Panc1 (cell line): ENCODE results near the gene VANGL2. TPM values are rescaled to one million over a fixed set of nuclear protein-coding genes. Genes with fewer than 3 reads are reported as not detected.

Experiments used
- ATAC-seq: fragments of 200-7000 bp; cut with Tn5 transposase; 2 replicates; pipeline ENCODE4 v1.9.1; 2020; ENCODE audit warnings: mild to moderate bottlenecking, moderate library complexity
- BruUV-seq: library from RNA; stranded (reverse); fragments of 400-500 nt; replicated peaks from 2 replicates; lab custom pipeline; 2021; lab: Mats Ljungman, UMichigan
- CTCF ChIA-PET: fragments of 300-600 bp; sonication (Branson Sonifier 250); formaldehyde crosslinking; loops from one replicate; lab custom pipeline; 2022; ENCODE audit warnings: antibody characterized with exemption; lab: Charles Lee
- POLR2A ChIA-PET: fragments of 300-600 bp; sonication (Branson Sonifier 250); formaldehyde crosslinking; loops from one replicate; lab custom pipeline; 2022; ENCODE audit warnings: antibody characterized with exemption; lab: Charles Lee
- DNase-seq: peaks from one replicate; pipeline ENCODE4 v3.0.0-alpha.2; 2010; ENCODE audit warnings: low read depth, low spot score
- H3K27ac ChIP-seq: 2 replicates; pipeline ENCODE4 v1.5.1; 2011; ENCODE audit warnings: mild to moderate bottlenecking, low read length, inconsistent platforms
- H3K27me3 ChIP-seq: fragments of 200-500 bp; sonication (Bioruptor generic); 2 replicates; pipeline ENCODE4 v1.6.0; 2014; ENCODE audit warnings: low read length, inconsistent platforms; ENCODE audit not compliant: control insufficient read depth, insufficient read depth
- H3K36me3 ChIP-seq: fragments of 200-500 bp; sonication (Bioruptor generic); 2 replicates; pipeline ENCODE4 v1.5.1; 2014; ENCODE audit warnings: inconsistent platforms, mild to moderate bottlenecking, low read length, moderate library complexity; ENCODE audit not compliant: control insufficient read depth, insufficient read depth
- H3K4me1 ChIP-seq: 2 replicates; pipeline ENCODE4 v1.5.1; 2011; ENCODE audit warnings: inconsistent platforms, mild to moderate bottlenecking, low read length, moderate library complexity; ENCODE audit not compliant: control insufficient read depth, insufficient read depth
- H3K4me3 ChIP-seq, 2 experiments: 2 replicates each; pipeline ENCODE4 v1.5.1; 2011 to 2012; ENCODE audit warnings: low read depth in 2 of 2, low read length in 2 of 2, mild to moderate bottlenecking in 2 of 2, inconsistent platforms in 1 of 2, moderate library complexity in 1 of 2
- H3K9me3 ChIP-seq: fragments of 200-500 bp; sonication (Bioruptor generic); 2 replicates; pipeline ENCODE4 v1.5.1; 2014; ENCODE audit warnings: low read depth, mild to moderate bottlenecking, inconsistent platforms, low read length, moderate library complexity; ENCODE audit not compliant: control insufficient read depth, insufficient read depth
- CTCF ChIP-seq: fragments of 450-650 bp; IDR thresholded peaks from 2 replicates; pipeline ENCODE4 v1.5.1; 2017; ENCODE audit warnings: mild to moderate bottlenecking
- POLR2AphosphoS5 ChIP-seq: IDR thresholded peaks from 2 replicates; pipeline ENCODE4 v1.6.1; 2012; ENCODE audit warnings: mild to moderate bottlenecking, low read depth, low read length, moderate library complexity
- REST ChIP-seq, 2 experiments: IDR thresholded peaks; 2 replicates each; pipeline ENCODE4 v1.6.1; 2011 to 2012; ENCODE audit warnings: low read depth in 2 of 2, control low read depth in 1 of 2, low read length in 1 of 2, mild to moderate bottlenecking in 1 of 2, moderate library complexity in 1 of 2; ENCODE audit not compliant: insufficient read depth in 1 of 2
- SIN3A ChIP-seq: IDR thresholded peaks from 2 replicates; pipeline ENCODE4 v1.6.1; 2012; ENCODE audit warnings: low read depth, mild to moderate bottlenecking, low read length, moderate library complexity, borderline replicate concordance; ENCODE audit not compliant: insufficient read depth
- TCF7L2 ChIP-seq: IDR thresholded peaks from 2 replicates; pipeline ENCODE4 v1.6.1; 2011; ENCODE audit warnings: mild to moderate bottlenecking, low read depth, low read length, inconsistent platforms
- in situ Hi-C: cut with HindIII; loops from 2 replicates; pipeline ENCODE4 v1.10.0; 2016; ENCODE audit warnings: low sequenced_read_pairs, low pct_unique_long_range_greater_than_20kb
- intact Hi-C: fragments of 100-400 bp; cut with micrococcal nuclease; formaldehyde crosslinking; loops from one replicate; pipeline ENCODE4 v1.10.0; 2022; ENCODE audit not compliant: unreplicated experiment
- total RNA-seq: library from RNA; stranded (reverse); gene quantifications from one replicate; pipeline ENCODE4 v1.2.1, GENCODE V29; 2021; ENCODE audit not compliant: unreplicated experiment

VANGL2 gene
- total RNA-seq, 1 experiment from 2014 or later = 0.10 TPM

- Histone ChIP-seq H3K9me3 (no peaks in the 10 kb centered on the region), H3K27me3 (no peaks in the 10 kb centered on the region; the same call in 1 of the 2 replicates), H3K27ac (no peak overlapping the region), H3K4me1 (no peaks in the 10 kb centered on the region), H3K4me3 (no peak overlapping the region), H3K36me3 (no peaks in the 10 kb centered on the region)
- in situ Hi-C loops (no loop called here), intact Hi-C loops (no loop called here)
- DNase-seq (no peak), ATAC-seq (no peak)
- TF ChIP-seq TCF7L2 (no peak), REST (IDR thresholded peaks at IDR 0.05; ENCODE audit: insufficient read depth in 1 of 2, low read depth in 2 of 2, low read length in 1 of 2) (no peak), SIN3A (no peak), CTCF (no peak), POLR2AphosphoS5 (no peak)
- POLR2A ChIA-PET = no interaction called here
- BruUV-seq = no TSS peak
- CTCF ChIA-PET = no interaction called here
Observed at GRCh38 chr1:160423966-160424365, 23.6 kb downstream of the VANGL2 start.

- ChIA-PET POLR2A (no interaction called here), CTCF (no interaction called here)
- Histone ChIP-seq H3K4me3 (no peak overlapping the region), H3K27ac (no peak overlapping the region), H3K9me3 (no peaks in the 10 kb centered on the region), H3K27me3 (no peaks in the 10 kb centered on the region; the same call in 1 of the 2 replicates), H3K4me1 (no peaks in the 10 kb centered on the region), H3K36me3 (no peaks in the 10 kb centered on the region)
- TF ChIP-seq SIN3A = no peak
- no peak for TF ChIP-seq CTCF
- no peak for TF ChIP-seq POLR2AphosphoS5
- ATAC-seq (no peak), DNase-seq (no peak)
- BruUV-seq = no TSS peak
- in situ Hi-C loops (no loop called here), intact Hi-C loops (no loop called here)
Observed at GRCh38 chr1:160425847-160426246, 25.5 kb downstream of the VANGL2 start.
